GM12878 (cell line): Measurements from ENCODE around the gene NFATC3. TPM values are rescaled to one million over a fixed set of nuclear protein-coding genes. Genes with fewer than 3 reads are reported as not detected.

Source experiments
- ATAC-seq: fragments of 200-7000 bp; cut with Tn5 transposase; 3 replicates; pipeline ENCODE4 v1.9.1; 2020; ENCODE audit warnings: mild to moderate bottlenecking, moderate library complexity
- BruUV-seq: library from RNA; stranded (reverse); fragments of 400-500 nt; replicated peaks from 2 replicates; lab custom pipeline; 2021; lab: Mats Ljungman, UMichigan
- CTCF ChIA-PET: fragments of 300-600 bp; sonication (Branson Sonifier 250); formaldehyde crosslinking; extraction: SDS; loops from one replicate; lab custom pipeline; 2021; ENCODE audit warnings: inconsistent platforms; lab: Yijun Ruan, JAX
- POLR2A ChIA-PET: fragments of 350-600 bp; formaldehyde crosslinking; extraction: SDS; loops from one replicate; lab custom pipeline; 2021; ENCODE audit warnings: inconsistent platforms; lab: Charles Lee
- RAD21 ChIA-PET: fragments of 300-600 bp; sonication (Branson Sonifier 250); formaldehyde crosslinking; loops from one replicate; lab custom pipeline; 2023; ENCODE audit warnings: antibody characterized with exemption; ENCODE audit not compliant: unreplicated experiment; lab: Charles Lee
- SMC1A ChIA-PET: fragments of 300-600 bp; sonication (Branson Sonifier 250); formaldehyde crosslinking; loops from one replicate; lab custom pipeline; 2023; ENCODE audit not compliant: unreplicated experiment, uncharacterized antibody; lab: Charles Lee
- DNase-seq: peaks from one replicate; pipeline ENCODE4 v3.0.0-alpha.2; 2011; ENCODE audit warnings: low read depth, low spot score
- FAIRE-seq: peaks from 3 replicates; lab custom pipeline; 2011; peaks lifted over from hg19 to GRCh38; lab: Jason Lieb, UNC
- H2AFZ ChIP-seq: 2 replicates; pipeline ENCODE4 v1.6.0; 2011; ENCODE audit warnings: low read depth, low read length, control low read depth; ENCODE audit not compliant: control insufficient read depth
- H3K27ac ChIP-seq: 2 replicates; pipeline ENCODE4 v1.5.1; 2011; ENCODE audit warnings: control low read depth; ENCODE audit not compliant: control insufficient read depth, insufficient read depth
- H3K27me3 ChIP-seq, 2 experiments: replicated peaks in 1 of 2; 2 replicates each; pipeline versions ENCODE4 v1.6.0 to v1.6.1; 2011; ENCODE audit warnings: low read length in 1 of 2; ENCODE audit not compliant: control insufficient read depth in 2 of 2, insufficient read depth in 2 of 2
- H3K36me3 ChIP-seq, 2 experiments: 2 replicates each; pipeline ENCODE4 v1.5.1; 2011; ENCODE audit warnings: low read length in 1 of 2; ENCODE audit not compliant: control insufficient read depth in 2 of 2, insufficient read depth in 2 of 2
- H3K4me1 ChIP-seq: 2 replicates; pipeline ENCODE4 v1.6.1; 2011; ENCODE audit warnings: mild to moderate bottlenecking, low read length, moderate library complexity, mixed read lengths; ENCODE audit not compliant: control insufficient read depth, insufficient read depth
- H3K4me2 ChIP-seq: 2 replicates; pipeline ENCODE4 v1.6.0; 2011; ENCODE audit warnings: control low read depth; ENCODE audit not compliant: control insufficient read depth, insufficient read depth
- H3K4me3 ChIP-seq: fragments of 200-600 bp; sonication (generic); 2 replicates; pipeline ENCODE4 v1.5.1; 2016
- H3K79me2 ChIP-seq: 2 replicates; pipeline ENCODE4 v1.6.0; 2011; ENCODE audit warnings: low read length; ENCODE audit not compliant: control insufficient read depth, insufficient read depth
- H3K9ac ChIP-seq: 2 replicates; pipeline ENCODE4 v1.8.0; 2011; ENCODE audit warnings: low read length, control low read depth, mixed read lengths; ENCODE audit not compliant: control insufficient read depth, insufficient read depth
- H3K9me3 ChIP-seq: replicated peaks from 3 replicates; pipeline ENCODE4 v1.5.1; 2011; ENCODE audit warnings: mild to moderate bottlenecking, low read length; ENCODE audit not compliant: control insufficient read depth, insufficient read depth
- H4K20me1 ChIP-seq: 2 replicates; pipeline ENCODE4 v1.6.0; 2011; ENCODE audit not compliant: control insufficient read depth, insufficient read depth
- CREM ChIP-seq: IDR thresholded peaks from 2 replicates; pipeline ENCODE4 v1.6.1; 2014; ENCODE audit warnings: antibody characterized with exemption, low read depth
- FOXK2 ChIP-seq: fragments of 450-650 bp; IDR thresholded peaks from 2 replicates; pipeline ENCODE4 v1.6.1; 2017; ENCODE audit warnings: mild to moderate bottlenecking, moderate library complexity
- POLR2A ChIP-seq: IDR thresholded peaks from 2 replicates; pipeline ENCODE4 v1.6.1; 2011; ENCODE audit warnings: low read depth, mild to moderate bottlenecking, low read length
- SIX5 ChIP-seq: IDR thresholded peaks from 2 replicates; pipeline ENCODE4 v1.6.1; 2011; ENCODE audit warnings: mild to moderate bottlenecking, low read depth, low read length, moderate library complexity; ENCODE audit not compliant: severe bottlenecking
- ZSCAN29 ChIP-seq: fragments of 450-650 bp; IDR thresholded peaks from 2 replicates; pipeline ENCODE4 v1.6.1; 2017; ENCODE audit warnings: mild to moderate bottlenecking, moderate library complexity
- in situ Hi-C: fragments of 300-500 bp; cut with MboI; formaldehyde crosslinking; loops from 9 replicates; pipeline ENCODE4 v1.14.3; 2018; ENCODE audit warnings: mixed read lengths
- intact Hi-C: fragments of 100-400 bp; cut with micrococcal nuclease; formaldehyde crosslinking; loops from one replicate; pipeline ENCODE4 v1.14.2; 2022; ENCODE audit not compliant: unreplicated experiment
- polyA plus RNA-seq, 11 experiments: library from polyadenylated mRNA; depleted of rRNA in 4 of 11; unstranded in 6 of 11; stranded (reverse) in 5 of 11; fragments of >200 nt; fragmentation: Nextera tagmentation in 4 of 11; fragmentation: Illumina TruSeq in 1 of 11; extraction: Ambion mirVana in 4 of 11; extraction: Trizol in 1 of 11; gene quantifications; 1 replicate in 1 of 11; 2 replicates in 10 of 11; pipeline versions ENCODE4 v1.2.1 to v1.2.3, GENCODE V29; 2011 to 2016; ENCODE audit warnings: inconsistent platforms in 2 of 11, missing spikeins in 2 of 11, low read depth in 1 of 11
- total RNA-seq, 4 experiments: library from RNA; depleted of rRNA in 3 of 4; stranded (reverse); fragments of >200 nt in 3 of 4; fragmentation: Illumina TruSeq in 1 of 4; extraction: Trizol in 1 of 4; gene quantifications; 2 replicates each; pipeline versions ENCODE4 v1.2.1 to v1.2.3, GENCODE V29; 2013 to 2021
- TF ChIP-seq, protein P1 (sequence below): IDR thresholded peaks from 2 replicates; pipeline ENCODE4 v1.6.1; 2012; ENCODE audit warnings: low read depth, low read length, improper control_type of control experiment
- TF ChIP-seq, protein P2 (sequence below): fragments of 450-650 bp; IDR thresholded peaks from 2 replicates; pipeline ENCODE4 v1.6.1; 2017; ENCODE audit warnings: mild to moderate bottlenecking, moderate library complexity
- TF ChIP-seq, protein P3 (sequence below): IDR thresholded peaks from 2 replicates; pipeline ENCODE4 v1.6.1; 2011; ENCODE audit warnings: borderline replicate concordance, low read depth, mild to moderate bottlenecking, moderate library complexity, low read length; ENCODE audit not compliant: insufficient read depth, poor library complexity, severe bottlenecking

The NFATC3 gene
- total and polyA plus RNA-seq, 10 of the 15 experiments (the other 5 are each of a cell fraction or from before 2014, with no cell fraction given) = 4.2 to 37.6 (median 24.9) TPM

DNA sequence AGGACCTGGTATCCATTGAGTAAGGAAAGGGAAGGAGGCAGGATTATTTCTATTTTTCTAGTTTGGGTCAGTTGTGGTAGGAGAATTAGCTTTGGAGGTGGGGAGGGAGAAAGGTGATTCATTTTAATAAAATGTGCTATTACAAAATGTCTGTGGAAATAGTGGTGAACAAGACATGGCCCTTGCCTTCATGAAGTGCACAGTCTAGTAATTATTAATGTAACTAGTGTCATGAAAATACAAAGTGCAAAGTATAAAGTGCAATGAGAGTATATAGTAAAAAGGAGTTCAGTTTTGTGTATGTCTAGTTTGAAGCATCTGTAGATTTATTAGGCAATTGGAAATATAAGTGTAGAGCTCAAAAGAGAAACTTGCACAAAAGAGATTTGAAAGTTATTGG is 11.9 kb downstream of the NFATC3 start:
- Histone ChIP-seq H3K4me1 (peaks cover 6% of the 10 kb centered on the region), H3K4me3 (no peak overlapping the region), H3K27me3 (no peaks in the 10 kb centered on the region), H3K9me3 (no peaks in the 10 kb centered on the region), H3K79me2 (peaks cover 69% of the 10 kb centered on the region), H4K20me1 (no peaks in the 10 kb centered on the region), H3K27ac (no peak overlapping the region), H3K4me2 (no peak overlapping the region), H3K9ac (no peak overlapping the region), H2AFZ (no peak overlapping the region), H3K36me3 (no peaks in the 10 kb centered on the region; a peak in 1 of 4 replicates)
- TSS peak; percentile 23 for BruUV-seq
- ChIA-PET POLR2A (interaction anchor here (0.6 to 1.1 kb wide), 3 partner anchors 11 to 153 kb away, joined by 3 to 5 read pairs (median 3); no protein-coding TSS in a partner anchor), RAD21 (interaction anchor here (0.9 kb wide), 1 partner anchor 24 kb away, joined by 3 read pairs; no protein-coding TSS in a partner anchor), SMC1A (interaction anchor here (1.0 to 1.9 kb wide), 7 partner anchors 17 to 52 kb away, joined by 3 to 5 read pairs (median 3); no protein-coding TSS in a partner anchor), CTCF (interaction anchor here (0.7 to 7.6 kb wide), 2 partner anchors 9 to 22 kb away, joined by 3 to 58 read pairs; no protein-coding TSS in a partner anchor)
- ATAC-seq (no peak), FAIRE-seq (no peak), DNase-seq (no peak)
- no peak for TF ChIP-seq FOXK2
- TF ChIP-seq, protein P1, sequence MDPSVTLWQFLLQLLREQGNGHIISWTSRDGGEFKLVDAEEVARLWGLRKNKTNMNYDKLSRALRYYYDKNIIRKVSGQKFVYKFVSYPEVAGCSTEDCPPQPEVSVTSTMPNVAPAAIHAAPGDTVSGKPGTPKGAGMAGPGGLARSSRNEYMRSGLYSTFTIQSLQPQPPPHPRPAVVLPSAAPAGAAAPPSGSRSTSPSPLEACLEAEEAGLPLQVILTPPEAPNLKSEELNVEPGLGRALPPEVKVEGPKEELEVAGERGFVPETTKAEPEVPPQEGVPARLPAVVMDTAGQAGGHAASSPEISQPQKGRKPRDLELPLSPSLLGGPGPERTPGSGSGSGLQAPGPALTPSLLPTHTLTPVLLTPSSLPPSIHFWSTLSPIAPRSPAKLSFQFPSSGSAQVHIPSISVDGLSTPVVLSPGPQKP = no peak
- TF ChIP-seq, protein P2, sequence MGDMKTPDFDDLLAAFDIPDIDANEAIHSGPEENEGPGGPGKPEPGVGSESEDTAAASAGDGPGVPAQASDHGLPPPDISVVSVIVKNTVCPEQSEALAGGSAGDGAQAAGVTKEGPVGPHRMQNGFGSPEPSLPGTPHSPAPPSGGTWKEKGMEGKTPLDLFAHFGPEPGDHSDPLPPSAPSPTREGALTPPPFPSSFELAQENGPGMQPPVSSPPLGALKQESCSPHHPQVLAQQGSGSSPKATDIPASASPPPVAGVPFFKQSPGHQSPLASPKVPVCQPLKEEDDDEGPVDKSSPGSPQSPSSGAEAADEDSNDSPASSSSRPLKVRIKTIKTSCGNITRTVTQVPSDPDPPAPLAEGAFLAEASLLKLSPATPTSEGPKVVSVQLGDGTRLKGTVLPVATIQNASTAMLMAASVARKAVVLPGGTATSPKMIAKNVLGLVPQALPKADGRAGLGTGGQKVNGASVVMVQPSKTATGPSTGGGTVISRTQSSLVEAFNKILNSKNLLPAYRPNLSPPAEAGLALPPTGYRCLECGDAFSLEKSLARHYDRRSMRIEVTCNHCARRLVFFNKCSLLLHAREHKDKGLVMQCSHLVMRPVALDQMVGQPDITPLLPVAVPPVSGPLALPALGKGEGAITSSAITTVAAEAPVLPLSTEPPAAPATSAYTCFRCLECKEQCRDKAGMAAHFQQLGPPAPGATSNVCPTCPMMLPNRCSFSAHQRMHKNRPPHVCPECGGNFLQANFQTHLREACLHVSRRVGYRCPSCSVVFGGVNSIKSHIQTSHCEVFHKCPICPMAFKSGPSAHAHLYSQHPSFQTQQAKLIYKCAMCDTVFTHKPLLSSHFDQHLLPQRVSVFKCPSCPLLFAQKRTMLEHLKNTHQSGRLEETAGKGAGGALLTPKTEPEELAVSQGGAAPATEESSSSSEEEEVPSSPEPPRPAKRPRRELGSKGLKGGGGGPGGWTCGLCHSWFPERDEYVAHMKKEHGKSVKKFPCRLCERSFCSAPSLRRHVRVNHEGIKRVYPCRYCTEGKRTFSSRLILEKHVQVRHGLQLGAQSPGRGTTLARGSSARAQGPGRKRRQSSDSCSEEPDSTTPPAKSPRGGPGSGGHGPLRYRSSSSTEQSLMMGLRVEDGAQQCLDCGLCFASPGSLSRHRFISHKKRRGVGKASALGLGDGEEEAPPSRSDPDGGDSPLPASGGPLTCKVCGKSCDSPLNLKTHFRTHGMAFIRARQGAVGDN = no peak
- TF ChIP-seq ZSCAN29 = no peak
- TF ChIP-seq, protein P3, sequence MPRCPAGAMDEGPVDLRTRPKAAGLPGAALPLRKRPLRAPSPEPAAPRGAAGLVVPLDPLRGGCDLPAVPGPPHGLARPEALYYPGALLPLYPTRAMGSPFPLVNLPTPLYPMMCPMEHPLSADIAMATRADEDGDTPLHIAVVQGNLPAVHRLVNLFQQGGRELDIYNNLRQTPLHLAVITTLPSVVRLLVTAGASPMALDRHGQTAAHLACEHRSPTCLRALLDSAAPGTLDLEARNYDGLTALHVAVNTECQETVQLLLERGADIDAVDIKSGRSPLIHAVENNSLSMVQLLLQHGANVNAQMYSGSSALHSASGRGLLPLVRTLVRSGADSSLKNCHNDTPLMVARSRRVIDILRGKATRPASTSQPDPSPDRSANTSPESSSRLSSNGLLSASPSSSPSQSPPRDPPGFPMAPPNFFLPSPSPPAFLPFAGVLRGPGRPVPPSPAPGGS = no peak
- no peak for TF ChIP-seq CREM
- no peak for TF ChIP-seq POLR2A
- TF ChIP-seq SIX5 = no peak
- in situ Hi-C loops = no loop called here
- intact Hi-C loops = no loop called here
